ENCODE measurements around the gene PCDHA1. TPM values are rescaled to one million over a fixed set of nuclear protein-coding genes. Genes with fewer than 3 reads are reported as not detected.

Gene PCDHA1
- total and polyA plus RNA-seq, 7 experiments from 2014 or later, result not detected

DNA sequence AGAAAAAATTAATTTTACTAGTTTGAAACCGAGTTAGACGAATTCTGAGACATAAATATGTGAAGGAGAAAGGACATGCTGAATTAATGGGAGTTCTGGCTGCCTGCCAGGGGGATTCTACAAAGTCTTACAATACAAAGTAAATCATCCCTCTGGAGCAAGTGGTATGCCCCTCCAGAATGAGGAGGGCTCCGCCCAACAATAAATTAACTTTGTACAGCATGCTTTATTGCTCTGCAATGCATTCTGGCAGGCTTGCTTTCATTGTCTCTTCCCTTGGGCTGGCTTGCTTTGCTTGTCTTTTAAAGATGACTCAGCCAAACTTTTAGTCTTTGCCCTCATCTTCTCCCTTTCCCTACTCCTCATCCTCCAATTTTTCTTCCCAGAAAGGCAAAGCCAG is 253.6 kb downstream of the PCDHA1 start:
- no peak overlapping the region for H3K4me3 Mint-ChIP-seq
- ATAC-seq, result no peak
- no peaks in the 10 kb centered on the region for H3K27me3 ChIP-seq (ENCODE audit: control insufficient read depth in 2 of 2, insufficient read depth in 2 of 2, low read length in 2 of 2)

GRCh38 chr5:141040093-141040770 is 254.3 kb downstream of the PCDHA1 start:
- Histone ChIP-seq H3K9me3 (ENCODE audit: control insufficient read depth in 2 of 3, low read length in 3 of 3) (peaks cover 0 to 5% (median 0%) of the 10 kb centered on the region in 3 experiments), H3K36me3 (ENCODE audit: control insufficient read depth in 2 of 3, insufficient read depth in 3 of 3, low read length in 3 of 3) (no peaks in the 10 kb centered on the region), H3K4me3 (ENCODE audit: low read length) (no peak overlapping the region), H3K27ac (ENCODE audit: low read depth, low read length) (no peak overlapping the region), H3K4me1 (ENCODE audit: control insufficient read depth in 2 of 2, insufficient read depth in 2 of 2, low read length in 2 of 2) (no peaks in the 10 kb centered on the region), H3K27me3 (ENCODE audit: control insufficient read depth in 2 of 2, insufficient read depth in 2 of 2, low read length in 2 of 2) (no peaks in the 10 kb centered on the region)
- H3K4me1 Mint-ChIP-seq, result no peaks in the 10 kb centered on the region
- POLR2A ChIA-PET, result no interaction called here
- ATAC-seq (no peak), DNase-seq (no peak)
- no peak overlapping the region for H3K27ac Mint-ChIP-seq
- H3K9me3 Mint-ChIP-seq, result peaks cover 0 to 29% (median 9%) of the 10 kb centered on the region in 11 donors
- intact Hi-C loops (cut with micrococcal nuclease), result loop anchor here in 1 of 2 donors (10.0 kb wide), 1 partner anchor 675 kb away; the partner anchor contains the start of gene SLC4A9
- CTCF ChIA-PET, result no interaction called here
- H3K4me3 Mint-ChIP-seq, result no peak overlapping the region
- H3K36me3 Mint-ChIP-seq, result no peaks in the 10 kb centered on the region
- peaks cover 0 to 29% (median 25%) of the 10 kb centered on the region in 5 donors for H3K27me3 Mint-ChIP-seq

More for the DNA sequence above, 253.6 kb downstream of the PCDHA1 start:
- no peak overlapping the region for H3K4me3 ChIP-seq (ENCODE audit: low read length)
- H3K27me3 Mint-ChIP-seq, result peaks cover 0 to 30% (median 24%) of the 10 kb centered on the region in 5 donors
- intact Hi-C loops (cut with micrococcal nuclease), result no loop called here
- DNase-seq, result no peak
- CTCF ChIA-PET, result no interaction called here
- no peaks in the 10 kb centered on the region for H3K36me3 Mint-ChIP-seq
- no peaks in the 10 kb centered on the region for H3K4me1 ChIP-seq (ENCODE audit: control insufficient read depth in 2 of 2, insufficient read depth in 2 of 2, low read length in 2 of 2)
- peaks cover 0 to 23% (median 9%) of the 10 kb centered on the region in 11 donors for H3K9me3 Mint-ChIP-seq
- POLR2A ChIA-PET, result no interaction called here
- peaks cover 0 to 5% (median 0%) of the 10 kb centered on the region in 3 experiments for H3K9me3 ChIP-seq (ENCODE audit: control insufficient read depth in 2 of 3, low read length in 3 of 3)
- no peak overlapping the region for H3K27ac Mint-ChIP-seq
- H3K27ac ChIP-seq (ENCODE audit: low read depth, low read length), result no peak overlapping the region
- H3K36me3 ChIP-seq (ENCODE audit: control insufficient read depth in 2 of 3, insufficient read depth in 3 of 3, low read length in 3 of 3), result no peaks in the 10 kb centered on the region
- no peaks in the 10 kb centered on the region for H3K4me1 Mint-ChIP-seq

GRCh38 chr5:141040771-141041426 is 255.0 kb downstream of the PCDHA1 start:
- no peaks in the 10 kb centered on the region for H3K36me3 ChIP-seq (ENCODE audit: control insufficient read depth in 2 of 3, insufficient read depth in 3 of 3, low read length in 3 of 3)
- ATAC-seq (peak; percentile 76), DNase-seq (peak; percentile 14 to 70 (median 61))
- no peak overlapping the region for H3K4me3 ChIP-seq (ENCODE audit: low read length)
- Mint-ChIP-seq H3K4me3 (no peak overlapping the region), H3K9me3 (peaks cover 0 to 35% (median 9%) of the 10 kb centered on the region in 11 donors), H3K36me3 (no peaks in the 10 kb centered on the region), H3K27me3 (peaks cover 0 to 32% (median 29%) of the 10 kb centered on the region in 5 donors), H3K4me1 (no peaks in the 10 kb centered on the region), H3K27ac (no peak overlapping the region)
- H3K4me1 ChIP-seq (ENCODE audit: control insufficient read depth in 2 of 2, insufficient read depth in 2 of 2, low read length in 2 of 2), result no peaks in the 10 kb centered on the region
- no peaks in the 10 kb centered on the region for H3K27me3 ChIP-seq (ENCODE audit: control insufficient read depth in 2 of 2, insufficient read depth in 2 of 2, low read length in 2 of 2)
- H3K9me3 ChIP-seq (ENCODE audit: control insufficient read depth in 2 of 3, low read length in 3 of 3), result peaks cover 0 to 5% (median 0%) of the 10 kb centered on the region in 3 experiments
- intact Hi-C loops (cut with micrococcal nuclease), result loop anchor here in 1 of 2 donors (10.0 kb wide), 1 partner anchor 676 kb away; the partner anchor contains the start of gene SLC4A9
- POLR2A ChIA-PET, result no interaction called here
- H3K27ac ChIP-seq (ENCODE audit: low read depth, low read length), result no peak overlapping the region
- CTCF ChIA-PET, result no interaction called here

DNA sequence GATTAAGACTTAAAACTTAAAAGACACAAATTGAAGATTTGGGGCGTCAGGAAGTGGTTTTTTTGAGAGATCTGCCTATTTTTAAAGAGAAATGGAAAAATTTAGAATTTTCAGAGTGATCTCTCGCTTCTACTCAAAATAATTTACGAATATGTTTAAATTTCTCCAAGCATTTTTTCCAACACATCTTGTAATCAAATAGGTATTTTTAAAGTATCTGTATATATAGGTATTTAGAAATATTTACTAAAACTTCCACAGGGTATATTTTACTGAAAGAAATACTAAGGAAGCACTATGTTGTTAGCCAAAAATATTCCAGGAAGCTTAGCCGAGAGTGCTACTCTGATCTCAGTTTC is 255.5 kb downstream of the PCDHA1 start:
- POLR2A ChIA-PET, result interaction anchor here (0.6 kb wide), 1 partner anchor 27 kb away, joined by 3 read pairs; no protein-coding TSS in a partner anchor
- no peaks in the 10 kb centered on the region for H3K36me3 ChIP-seq (ENCODE audit: control insufficient read depth in 2 of 3, insufficient read depth in 3 of 3, low read length in 3 of 3)
- no peak for ATAC-seq
- Mint-ChIP-seq H3K36me3 (no peaks in the 10 kb centered on the region), H3K4me3 (no peak overlapping the region), H3K9me3 (peaks cover 0 to 39% (median 9%) of the 10 kb centered on the region in 11 donors), H3K27me3 (peaks cover 0 to 36% (median 30%) of the 10 kb centered on the region in 5 donors), H3K4me1 (no peaks in the 10 kb centered on the region), H3K27ac (no peak overlapping the region)
- no peaks in the 10 kb centered on the region for H3K27me3 ChIP-seq (ENCODE audit: control insufficient read depth in 2 of 2, insufficient read depth in 2 of 2, low read length in 2 of 2)
- H3K27ac ChIP-seq (ENCODE audit: low read depth, low read length), result no peak overlapping the region
- no peak for DNase-seq
- H3K9me3 ChIP-seq (ENCODE audit: control insufficient read depth in 2 of 3, low read length in 3 of 3), result peaks cover 0 to 5% (median 0%) of the 10 kb centered on the region in 3 experiments
- CTCF ChIA-PET, result no interaction called here
- intact Hi-C loops (cut with micrococcal nuclease), result loop anchor here in 1 of 2 donors (10.0 kb wide), 1 partner anchor 677 kb away; the partner anchor contains the start of gene SLC4A9
- H3K4me1 ChIP-seq (ENCODE audit: control insufficient read depth in 2 of 2, insufficient read depth in 2 of 2, low read length in 2 of 2), result no peaks in the 10 kb centered on the region
- no peak overlapping the region for H3K4me3 ChIP-seq (ENCODE audit: low read length)

- intact Hi-C loops (cut with micrococcal nuclease), result loop anchor here in 1 of 2 donors (10.0 kb wide), 1 partner anchor 678 kb away; the partner anchor contains the start of gene SLC4A9
- CTCF ChIA-PET, result no interaction called here
- Histone ChIP-seq H3K36me3 (ENCODE audit: control insufficient read depth in 2 of 3, insufficient read depth in 3 of 3, low read length in 3 of 3) (no peaks in the 10 kb centered on the region), H3K4me3 (ENCODE audit: low read length) (no peak overlapping the region), H3K27ac (ENCODE audit: low read depth, low read length) (no peak overlapping the region), H3K27me3 (ENCODE audit: control insufficient read depth in 2 of 2, insufficient read depth in 2 of 2, low read length in 2 of 2) (no peaks in the 10 kb centered on the region), H3K4me1 (ENCODE audit: control insufficient read depth in 2 of 2, insufficient read depth in 2 of 2, low read length in 2 of 2) (no peaks in the 10 kb centered on the region), H3K9me3 (ENCODE audit: control insufficient read depth in 2 of 3, low read length in 3 of 3) (peaks cover 0 to 5% (median 0%) of the 10 kb centered on the region in 3 experiments)
- ATAC-seq (no peak), DNase-seq (no peak)
- Mint-ChIP-seq H3K36me3 (peaks cover 0 to 6% (median 0%) of the 10 kb centered on the region in 5 donors), H3K9me3 (peaks cover 0 to 44% (median 8%) of the 10 kb centered on the region in 11 donors), H3K4me3 (no peak overlapping the region), H3K27me3 (peaks cover 0 to 41% (median 32%) of the 10 kb centered on the region in 5 donors), H3K27ac (no peak overlapping the region), H3K4me1 (no peaks in the 10 kb centered on the region)
- POLR2A ChIA-PET, result no interaction called here
Observed at GRCh38 chr5:141042555-141042954, 256.6 kb downstream of the PCDHA1 start.

DNA sequence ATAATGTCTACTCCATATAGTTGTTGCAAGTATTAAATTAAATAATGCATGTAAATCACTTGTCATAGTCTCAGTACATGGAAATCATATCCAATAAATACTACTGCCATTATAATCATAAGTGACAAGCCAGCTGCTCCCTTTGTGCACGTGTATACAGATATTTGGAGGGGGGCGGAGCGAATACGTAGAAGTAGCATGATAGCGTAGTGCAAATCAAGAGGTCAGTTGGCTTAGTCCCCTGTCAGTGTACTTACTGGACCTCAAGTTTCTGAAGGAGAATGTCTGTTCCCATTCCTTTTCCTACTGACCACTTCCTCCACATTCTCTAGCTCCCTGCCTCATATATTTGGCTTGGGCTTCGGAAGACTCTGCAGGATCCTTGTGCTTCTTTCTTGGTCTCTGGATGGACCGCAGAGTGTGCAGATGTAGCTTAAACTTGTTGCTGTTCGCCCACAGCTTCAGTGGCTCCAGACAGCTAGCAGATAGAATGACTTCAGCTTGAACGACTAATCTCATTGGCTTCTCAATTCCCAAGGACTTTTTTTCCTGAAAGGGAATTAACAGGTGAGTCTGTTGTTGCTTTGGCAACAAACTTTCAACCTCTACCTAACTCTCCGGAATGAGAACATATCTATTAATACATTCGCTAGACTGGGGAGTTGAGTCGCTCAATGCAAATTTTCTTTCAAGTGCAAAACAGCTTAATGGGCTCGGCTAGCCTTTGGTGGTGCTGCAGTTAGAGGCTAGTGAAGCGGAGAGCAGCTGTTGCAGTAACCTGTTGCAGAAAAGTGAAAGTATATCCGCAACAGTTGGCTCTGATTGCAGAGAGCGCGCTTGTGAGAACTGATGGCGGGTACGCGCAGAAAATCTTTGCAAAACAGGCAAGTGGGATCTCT is 264.9 kb downstream of the PCDHA1 start, which contains the start of gene PCDHB1:
Gene PCDHB1 (plus strand): TSS at position 753 of the 899 bp plus-strand sequence. CDS start 97 bp downstream, at position 850.
- POLR2A ChIA-PET, result no interaction called here
- H3K4me3 Mint-ChIP-seq, result peak within 1 kb of the TSS; percentile 17 to 90 (median 76)

More for the DNA sequence above, 264.9 kb downstream of the PCDHA1 start, which contains the start of gene PCDHB1:
- H3K9me3 Mint-ChIP-seq, result peaks cover 4 to 63% (median 20%) of the 10 kb centered on the region in 11 donors
- Histone ChIP-seq H3K4me1 (ENCODE audit: control insufficient read depth in 2 of 2, insufficient read depth in 2 of 2, low read length in 2 of 2) (no peaks in the 10 kb centered on the region), H3K27me3 (ENCODE audit: control insufficient read depth in 2 of 2, insufficient read depth in 2 of 2, low read length in 2 of 2) (peaks cover 0 to 4% of the 10 kb centered on the region in 2 donors), H3K27ac (ENCODE audit: low read depth, low read length) (no peak within 1 kb of the TSS), H3K9me3 (ENCODE audit: control insufficient read depth in 2 of 3, low read length in 3 of 3) (no peaks in the 10 kb centered on the region), H3K4me3 (ENCODE audit: low read length) (no peak within 1 kb of the TSS), H3K36me3 (ENCODE audit: control insufficient read depth in 2 of 3, insufficient read depth in 3 of 3, low read length in 3 of 3) (no peaks in the 10 kb centered on the region)
- H3K27me3 Mint-ChIP-seq, result peaks cover 0 to 78% (median 59%) of the 10 kb centered on the region in 5 donors
- H3K4me1 Mint-ChIP-seq, result peaks cover 0 to 12% (median 7%) of the 10 kb centered on the region in 7 donors
- CTCF ChIA-PET, result no interaction called here
- intact Hi-C loops (cut with micrococcal nuclease), result no loop called here
- peaks cover 0 to 17% (median 7%) of the 10 kb centered on the region in 5 donors for H3K36me3 Mint-ChIP-seq
- H3K27ac Mint-ChIP-seq, result no peak within 1 kb of the TSS
- ATAC-seq (no peak), DNase-seq (no peak)

All from naive thymus-derived CD4-positive, alpha-beta T cell (primary cell).